NCI-H345 (cell line): Measurements from ENCODE around the gene AIP.

Source experiments
- DNase-seq: peaks from one replicate; lab custom pipeline; 2025; lab: John Stamatoyannopoulos, UW

AIP gene

GRCh38 chr11:67493548-67494370 lies 10.9 kb downstream of the AIP start:
- no peak for DNase-seq

- DNase-seq, result no peak
These were observed 11.8 kb downstream of the AIP start for GRCh38 chr11:67494371-67495233.

- no peak for DNase-seq
These were observed 12.6 kb downstream of the AIP start for GRCh38 chr11:67495234-67496005.

GRCh38 chr11:67496113-67496512 lies 13.3 kb downstream of the AIP start:
- DNase-seq, result no peak

- no peak for DNase-seq
These were observed 14.9 kb downstream of the AIP start for GRCh38 chr11:67497656-67498291.

GRCh38 chr11:67498544-67498972 lies 15.7 kb downstream of the AIP start:
- no peak for DNase-seq

GRCh38 chr11:67499808-67500483 lies 17.1 kb downstream of the AIP start:
- DNase-seq, result no peak

GRCh38 chr11:67500484-67500821 lies 17.6 kb downstream of the AIP start:
- DNase-seq, result no peak

- no peak for DNase-seq
These were observed 18.2 kb downstream of the AIP start for GRCh38 chr11:67500831-67501715.

- DNase-seq, result no peak
These were observed 19.0 kb downstream of the AIP start for GRCh38 chr11:67501854-67502253.

- DNase-seq, result no peak
These were observed 19.6 kb downstream of the AIP start for GRCh38 chr11:67502328-67502979.

GRCh38 chr11:67503119-67504004 lies 20.5 kb downstream of the AIP start:
- DNase-seq, result no peak

- DNase-seq, result peak; percentile 55
These were observed 21.5 kb downstream of the AIP start for GRCh38 chr11:67504005-67504949.

- DNase-seq, result peak; percentile 78
These were observed 22.2 kb downstream of the AIP start, which contains the start of gene PITPNM1 for GRCh38 chr11:67504950-67505581. Gene PITPNM1, minus strand, starts transcription at chr11:67505363. Its CDS starts 1,183 bp downstream, at chr11:67504180.

GRCh38 chr11:67505605-67506396 lies 23.0 kb downstream of the AIP start:
- peak; percentile 89 for DNase-seq

GRCh38 chr11:67506426-67507051 lies 23.7 kb downstream of the AIP start:
- no peak for DNase-seq
